ENCODE measurements around the gene RBM24.

The RBM24 gene

GRCh38 chr6:17281100-17281496 lies at the start of gene RBM24:
TSS of gene RBM24 (plus strand) at chr6:17281361. CDS start at chr6:17281582, 221 bp downstream.
- no peak for FAIRE-seq

- no peak for FAIRE-seq
Observed at GRCh38 chr6:17233531-17233930, 47.6 kb upstream of the RBM24 start.

GRCh38 chr6:17237246-17237645 lies 43.9 kb upstream of the RBM24 start:
- no peak for FAIRE-seq

GRCh38 chr6:17239260-17239659 lies 41.9 kb upstream of the RBM24 start:
- FAIRE-seq, result no peak

GRCh38 chr6:17240803-17241500 lies 40.2 kb upstream of the RBM24 start:
- FAIRE-seq, result no peak

GRCh38 chr6:17242087-17242486 lies 39.1 kb upstream of the RBM24 start:
- no peak for FAIRE-seq

- FAIRE-seq, result no peak
Observed at GRCh38 chr6:17250237-17250636, 30.9 kb upstream of the RBM24 start.

GRCh38 chr6:17251953-17252352 lies 29.2 kb upstream of the RBM24 start:
- FAIRE-seq, result no peak

- FAIRE-seq, result no peak
Observed at GRCh38 chr6:17258749-17259148, 22.4 kb upstream of the RBM24 start.

- no peak for FAIRE-seq
Observed at GRCh38 chr6:17265570-17265969, 15.6 kb upstream of the RBM24 start.

- FAIRE-seq, result no peak
Observed at GRCh38 chr6:17267566-17267965, 13.6 kb upstream of the RBM24 start.

- FAIRE-seq, result no peak
Observed at GRCh38 chr6:17268114-17268513, 13.0 kb upstream of the RBM24 start.

GRCh38 chr6:17269840-17270239 lies 11.3 kb upstream of the RBM24 start:
- FAIRE-seq, result no peak

GRCh38 chr6:17271628-17272027 lies 9.5 kb upstream of the RBM24 start:
- no peak for FAIRE-seq

- no peak for FAIRE-seq
Observed at GRCh38 chr6:17276766-17277165, 4.4 kb upstream of the RBM24 start.

- FAIRE-seq, result no peak
Observed at GRCh38 chr6:17277256-17277655, 3.9 kb upstream of the RBM24 start.

GRCh38 chr6:17278289-17279063 lies 2.7 kb upstream of the RBM24 start:
- FAIRE-seq, result no peak

- no peak for FAIRE-seq
Observed at GRCh38 chr6:17280138-17280537, 1.0 kb upstream of the RBM24 start.

GRCh38 chr6:17280552-17281090 lies 540 bp upstream of the RBM24 start:
- FAIRE-seq, result no peak

- FAIRE-seq, result no peak
Observed at GRCh38 chr6:17281497-17282481, 628 bp downstream of the RBM24 start.

GRCh38 chr6:17283074-17283473 lies 1.9 kb downstream of the RBM24 start:
- no peak for FAIRE-seq

- FAIRE-seq, result no peak
Observed at GRCh38 chr6:17289630-17290061, 8.5 kb downstream of the RBM24 start.

- no peak for FAIRE-seq
Observed at GRCh38 chr6:17291778-17292177, 10.6 kb downstream of the RBM24 start.
